GM23248 (cell line): ENCODE data around the gene RHBG.

Experiments
- EZH2 ChIP-seq: fragments of 200-600 bp; sonication (generic); IDR thresholded peaks from 2 replicates; pipeline ENCODE4 v1.6.1; 2018; ENCODE audit warnings: antibody characterized with exemption, mild to moderate bottlenecking; ENCODE audit not compliant: insufficient read depth, poor library complexity, severe bottlenecking
- EZH2phosphoT487 ChIP-seq: fragments of 200-600 bp; sonication (generic); IDR thresholded peaks from 2 replicates; pipeline ENCODE4 v1.6.1; 2018; ENCODE audit warnings: antibody characterized with exemption, moderate library complexity, mild to moderate bottlenecking, low read depth; ENCODE audit not compliant: insufficient read depth

DNA sequence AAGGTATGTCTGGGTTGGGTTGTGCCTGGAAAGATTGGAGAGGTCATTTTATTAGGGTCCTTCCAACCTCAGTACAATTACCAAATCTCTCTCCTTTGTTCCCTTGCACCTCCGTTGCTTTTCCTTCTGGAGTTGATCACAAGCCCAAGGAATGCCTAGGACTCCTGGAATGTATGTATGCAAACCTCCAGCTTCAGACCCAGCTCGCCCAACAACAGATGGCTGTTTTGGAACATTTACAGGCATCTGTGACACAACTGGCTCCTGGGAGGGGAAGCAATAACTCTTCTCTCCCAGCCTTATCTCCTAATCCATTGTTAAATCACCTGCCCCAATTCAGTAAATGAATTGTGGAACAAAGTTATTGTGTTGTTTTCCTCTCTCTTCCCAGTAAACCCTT is 22.4 kb upstream of the RHBG start:
- TF ChIP-seq EZH2phosphoT487 (no peak), EZH2 (no peak)
